Measurements from ENCODE around the gene VPS51.
"Not testable (repeated sequence)": the region's sequence is repeated elsewhere in the genome, so short reads cannot be mapped to it uniquely, and the experiment has no call there.

The VPS51 gene

DNA sequence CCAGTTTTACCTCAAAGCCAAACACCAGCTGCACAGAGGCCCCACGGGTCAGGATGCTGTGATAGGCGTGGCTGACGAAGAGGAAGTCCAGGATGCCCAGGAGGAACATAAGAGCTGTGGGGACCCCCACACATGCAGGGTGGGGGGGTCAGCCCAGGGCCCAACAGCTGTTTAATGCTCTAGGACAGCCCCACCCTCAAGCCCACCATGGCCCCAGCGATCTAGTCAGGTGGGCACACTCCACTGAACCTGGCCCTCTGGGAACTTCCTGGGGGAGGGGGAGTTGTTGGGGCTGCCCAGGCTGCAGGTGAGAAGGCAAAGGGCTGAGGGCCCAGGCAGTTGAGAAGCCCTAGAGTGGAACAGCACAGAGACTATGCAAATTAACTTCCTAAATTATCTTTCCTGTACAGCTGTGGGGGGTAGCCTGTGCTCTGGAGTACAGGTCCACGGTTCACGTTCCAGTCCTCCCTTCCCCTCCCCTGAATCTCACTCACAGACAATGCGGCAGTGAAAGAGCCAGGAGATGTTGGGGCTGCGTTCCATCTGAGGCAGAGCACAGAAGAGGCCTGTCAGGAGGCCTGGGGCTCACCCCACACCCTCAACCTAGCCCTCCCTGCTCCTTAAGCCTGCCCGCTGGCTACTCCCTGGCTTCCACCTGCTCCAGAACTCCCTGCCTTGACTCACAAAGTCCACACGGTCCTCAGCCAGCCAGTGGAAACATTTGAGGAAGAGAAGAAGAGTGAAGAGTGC lies 36.4 kb downstream of the VPS51 start:
- DNase-seq (ENCODE audit: extremely low spot score, insufficient read length, low read depth) (no peak), FAIRE-seq (peak; percentile 94)

GRCh38 chr11:65132988-65133700 lies 37.1 kb downstream of the VPS51 start:
- no peak for DNase-seq (ENCODE audit: extremely low spot score, insufficient read length, low read depth)
- FAIRE-seq: peak; percentile 85

DNA sequence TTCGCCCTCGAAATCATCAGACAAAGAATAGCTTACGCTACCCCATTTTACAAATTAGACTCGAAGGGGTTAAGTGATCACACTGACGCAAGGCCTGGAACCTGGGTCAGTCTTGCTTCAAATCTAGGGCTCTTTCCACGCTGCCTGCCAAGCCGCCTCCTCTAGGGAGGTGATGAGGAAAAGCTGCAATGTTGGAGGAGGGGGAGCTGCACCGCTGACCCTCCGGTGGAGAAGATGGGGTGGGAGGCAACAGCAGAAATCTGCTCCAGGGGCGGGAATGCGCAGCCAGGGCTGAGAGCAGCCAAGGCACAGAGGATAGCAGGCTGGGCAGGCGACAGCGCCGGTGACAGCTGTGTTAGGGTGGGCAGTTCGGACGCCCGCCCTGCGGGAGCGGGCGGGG lies 37.7 kb downstream of the VPS51 start:
- DNase-seq (ENCODE audit: extremely low spot score, insufficient read length, low read depth) (no peak), FAIRE-seq (no peak)

DNA sequence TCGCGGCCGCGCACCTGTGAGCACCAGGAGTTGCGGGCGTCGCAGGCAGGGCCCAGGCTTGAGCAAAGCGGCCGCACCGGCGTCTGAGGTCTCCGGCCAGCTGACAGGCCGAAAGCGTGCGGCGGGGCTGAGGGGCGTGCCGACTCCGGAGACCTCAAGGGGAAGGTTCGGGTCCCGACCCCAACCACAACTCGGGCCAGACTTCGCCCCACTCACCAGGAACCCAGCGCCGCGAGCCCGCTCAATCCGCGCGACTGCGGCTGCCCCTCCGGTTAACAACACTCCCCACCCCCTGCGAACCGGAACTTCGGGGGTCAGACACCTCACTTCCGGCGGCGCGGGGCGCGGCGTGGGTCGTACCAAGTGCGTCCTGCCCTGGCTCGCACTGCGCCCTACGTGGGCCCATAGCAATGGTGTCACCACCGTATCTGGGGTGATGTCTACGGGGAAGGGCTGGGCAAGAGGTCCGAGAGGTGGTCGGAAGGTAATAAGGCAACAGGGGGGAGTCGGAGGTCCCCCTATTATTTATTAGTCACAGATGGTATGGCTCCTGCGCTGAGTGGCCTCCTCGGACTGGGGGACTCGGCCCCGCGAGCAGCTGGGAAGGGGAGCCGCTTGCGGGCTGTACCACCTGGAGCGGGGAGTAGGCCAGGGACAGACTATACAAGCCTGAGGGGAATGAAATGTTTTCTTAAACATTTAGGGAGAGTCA lies 38.4 kb downstream of the VPS51 start, which contains the start of gene SYVN1:
Gene SYVN1, minus strand, starts transcription at position 280 of the 712 bp plus-strand sequence. CDS start 918 bp downstream, outside the sequence.
- peak; percentile 81 for DNase-seq (ENCODE audit: extremely low spot score, insufficient read length, low read depth)
- no peak for FAIRE-seq

- DNase-seq (ENCODE audit: extremely low spot score, insufficient read length, low read depth) (peak; percentile 89), FAIRE-seq (peak; percentile 95)
Measured at GRCh38 chr11:65134952-65135632, 39.1 kb downstream of the VPS51 start.

GRCh38 chr11:65135633-65136145 lies 39.7 kb downstream of the VPS51 start:
- no peak for DNase-seq (ENCODE audit: extremely low spot score, insufficient read length, low read depth)

GRCh38 chr11:65136515-65137096 lies 40.6 kb downstream of the VPS51 start:
- DNase-seq (ENCODE audit: extremely low spot score, insufficient read length, low read depth) (no peak), FAIRE-seq (no peak)

More at GRCh38 chr11:65135633-65136145, 39.7 kb downstream of the VPS51 start:
- FAIRE-seq: no peak

DNA sequence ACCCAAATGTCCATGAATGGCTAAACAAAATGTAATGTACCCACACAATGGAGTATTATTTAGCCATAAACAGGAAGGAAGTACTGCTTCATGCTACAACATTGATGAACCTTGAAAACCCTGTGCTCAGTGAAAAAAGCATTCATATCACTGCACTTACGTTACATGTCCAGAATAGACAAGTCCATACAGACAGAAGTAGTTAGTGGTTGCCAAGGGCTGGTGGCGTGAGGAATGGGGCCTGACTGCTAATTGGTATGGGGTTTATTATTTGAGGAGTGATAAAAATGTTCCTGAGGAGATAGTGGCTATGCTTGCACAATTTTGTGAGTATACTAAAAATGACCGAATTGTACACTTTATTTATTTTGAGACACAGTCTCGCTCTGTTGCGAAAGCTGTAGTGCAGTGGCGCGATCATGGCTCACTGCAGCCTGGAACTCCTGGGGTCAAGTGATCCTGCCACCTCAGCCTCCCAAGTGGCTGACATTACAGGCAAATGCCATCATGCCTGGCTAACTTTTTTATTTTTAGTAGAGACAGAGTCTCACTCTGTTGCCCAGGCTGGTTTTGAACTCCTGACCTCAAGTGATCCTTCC lies 46.0 kb downstream of the VPS51 start:
- no peak for FAIRE-seq

DNA sequence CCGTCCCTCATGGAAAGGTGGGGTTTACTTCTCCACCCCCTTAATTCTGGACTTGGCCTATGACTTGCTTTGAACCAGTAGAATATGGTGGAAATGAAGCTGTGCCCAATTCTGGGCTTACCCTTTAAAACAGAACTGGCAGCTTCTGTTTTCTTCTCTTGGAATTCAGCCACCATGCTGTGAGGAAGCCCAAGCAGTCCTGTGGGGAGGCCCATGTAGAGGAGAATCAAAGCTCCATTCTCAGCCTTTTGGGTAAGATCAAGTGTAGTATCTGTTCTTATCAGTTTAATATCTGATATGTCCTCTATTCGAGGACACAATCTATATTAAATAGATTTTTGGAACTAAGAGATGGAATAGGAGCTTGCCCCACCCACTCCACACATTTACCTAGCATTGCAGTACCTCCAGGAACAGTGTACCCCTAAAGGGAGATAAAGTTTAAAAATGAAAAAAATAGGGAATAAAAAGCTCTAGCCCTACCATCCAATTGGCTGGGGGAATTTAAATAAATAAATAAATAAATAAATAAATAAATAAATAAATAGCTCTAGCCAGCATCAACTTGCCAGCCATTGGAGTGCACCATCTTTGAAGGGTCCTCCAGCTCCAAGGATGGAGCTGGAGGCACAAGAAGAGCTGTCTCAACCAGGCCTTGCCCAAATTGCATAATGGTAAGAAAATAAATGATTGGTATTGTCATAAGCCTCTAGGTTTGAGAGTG lies 51.5 kb downstream of the VPS51 start:
- FAIRE-seq (no peak), DNase-seq (ENCODE audit: extremely low spot score, insufficient read length, low read depth) (no peak)

More for the DNA sequence above, 46.0 kb downstream of the VPS51 start:
- DNase-seq (ENCODE audit: extremely low spot score, insufficient read length, low read depth): no peak

DNA sequence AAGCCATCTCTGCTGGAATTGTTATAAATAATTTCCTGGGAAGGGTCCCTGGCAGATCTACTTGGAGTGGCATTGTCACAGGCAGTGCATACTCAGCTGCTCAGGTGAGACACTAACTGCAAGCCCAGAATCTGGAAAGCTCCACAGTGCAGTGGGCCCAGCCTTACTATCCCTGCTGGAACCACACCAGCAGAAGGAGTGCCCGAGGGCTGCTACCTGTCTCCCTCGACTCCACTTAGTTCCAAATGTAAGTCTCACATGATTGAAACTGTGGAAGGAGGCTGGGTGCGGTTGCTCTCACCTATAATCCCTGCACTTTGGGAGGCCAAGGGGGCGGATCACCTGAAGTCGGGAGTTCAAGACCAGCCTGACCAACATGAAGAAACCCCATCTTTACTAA lies 52.6 kb downstream of the VPS51 start:
- FAIRE-seq: no peak

GRCh38 chr11:65150131-65150508 lies 54.1 kb downstream of the VPS51 start:
- FAIRE-seq; DNase-seq (ENCODE audit: extremely low spot score, insufficient read length, low read depth): not testable (repeated sequence)

More for the DNA sequence above, 52.6 kb downstream of the VPS51 start:
- DNase-seq (ENCODE audit: extremely low spot score, insufficient read length, low read depth): no peak

- no peak for DNase-seq (ENCODE audit: extremely low spot score, insufficient read length, low read depth)
- FAIRE-seq: no peak
Measured at GRCh38 chr11:65150509-65151299, 54.7 kb downstream of the VPS51 start.

- no peak for DNase-seq (ENCODE audit: extremely low spot score, insufficient read length, low read depth)
- FAIRE-seq: no peak
Measured at GRCh38 chr11:65151331-65151899, 55.4 kb downstream of the VPS51 start.

DNA sequence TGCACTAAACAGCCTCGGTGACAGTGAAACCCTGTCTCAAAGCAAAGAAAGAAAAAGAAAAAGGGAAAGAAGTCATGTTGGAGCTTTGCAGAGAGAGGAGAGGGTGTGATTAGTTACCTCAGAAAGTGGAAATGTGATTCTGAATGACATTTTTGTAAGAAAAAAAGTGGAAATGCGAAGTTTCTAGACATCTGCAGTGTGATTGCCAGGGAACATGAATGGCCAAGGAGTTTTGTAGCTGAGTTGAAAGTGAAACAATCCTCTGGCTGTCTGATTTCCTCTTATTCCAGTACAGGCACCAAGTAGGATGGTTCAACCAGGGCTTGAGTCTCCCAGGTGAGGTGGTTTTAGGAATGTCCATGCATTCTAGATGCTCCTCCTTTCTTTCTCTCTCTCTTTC lies 56.1 kb downstream of the VPS51 start:
- FAIRE-seq: no peak
- DNase-seq (ENCODE audit: extremely low spot score, insufficient read length, low read depth): no peak

- FAIRE-seq: no peak
- no peak for DNase-seq (ENCODE audit: extremely low spot score, insufficient read length, low read depth)
Measured at GRCh38 chr11:65156256-65156655, 60.2 kb downstream of the VPS51 start.

- DNase-seq (ENCODE audit: extremely low spot score, insufficient read length, low read depth): no peak
- no peak for FAIRE-seq
Measured at GRCh38 chr11:65156926-65157325, 60.9 kb downstream of the VPS51 start.

DNA sequence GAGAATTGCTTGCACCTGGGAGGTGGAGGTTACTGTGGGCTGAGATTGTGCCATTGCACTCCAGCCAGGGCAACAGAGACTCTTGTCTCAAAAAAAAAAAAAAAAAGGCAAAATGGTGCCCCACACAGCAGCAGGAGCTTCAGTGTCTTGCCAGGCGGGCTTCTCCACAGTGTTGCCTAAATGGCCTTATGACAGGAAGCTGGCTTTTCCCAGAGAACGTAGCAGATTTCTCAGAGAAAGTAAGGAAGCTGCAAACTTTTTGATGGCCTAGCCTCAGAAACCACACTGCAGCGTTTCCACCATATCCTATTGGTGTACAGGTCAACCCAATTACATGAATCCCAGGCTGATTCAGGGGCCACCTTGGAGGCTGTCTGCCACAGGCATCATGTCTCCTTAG lies 61.3 kb downstream of the VPS51 start:
- no peak for FAIRE-seq
- DNase-seq (ENCODE audit: extremely low spot score, insufficient read length, low read depth): no peak

Data from GM18507 (cell line).